AG04449 (cell line): Measurements from ENCODE around the gene TMEM184B.

ENCODE experiments used
- CTCF ChIA-PET: fragments of 350-600 bp; formaldehyde crosslinking; extraction: SDS; loops from one replicate; lab custom pipeline; 2021; ENCODE audit warnings: antibody characterized with exemption; lab: Yijun Ruan, JAX
- POLR2A ChIA-PET: fragments of 400-600, 350-600 bp; formaldehyde crosslinking; extraction: SDS; loops from one replicate; lab custom pipeline; 2020; ENCODE audit warnings: antibody characterized with exemption, inconsistent platforms; lab: Yijun Ruan, JAX
- DNase-seq: peaks from one replicate; pipeline ENCODE4 v3.0.0-alpha.2; 2010; ENCODE audit warnings: low read depth, low spot score
- H3K4me3 ChIP-seq: 2 replicates; pipeline ENCODE4 v1.5.1; 2011; ENCODE audit warnings: low read depth, mild to moderate bottlenecking, control low read depth, low read length
- TF ChIP-seq, protein P1 (sequence below): IDR thresholded peaks from one replicate; pipeline ENCODE4 v1.5.1; 2011; ENCODE audit warnings: mild to moderate bottlenecking, moderate library complexity, low read length, control low read depth, inconsistent platforms; ENCODE audit not compliant: insufficient read depth; ENCODE audit errors: missing control alignments

Gene TMEM184B

DNA sequence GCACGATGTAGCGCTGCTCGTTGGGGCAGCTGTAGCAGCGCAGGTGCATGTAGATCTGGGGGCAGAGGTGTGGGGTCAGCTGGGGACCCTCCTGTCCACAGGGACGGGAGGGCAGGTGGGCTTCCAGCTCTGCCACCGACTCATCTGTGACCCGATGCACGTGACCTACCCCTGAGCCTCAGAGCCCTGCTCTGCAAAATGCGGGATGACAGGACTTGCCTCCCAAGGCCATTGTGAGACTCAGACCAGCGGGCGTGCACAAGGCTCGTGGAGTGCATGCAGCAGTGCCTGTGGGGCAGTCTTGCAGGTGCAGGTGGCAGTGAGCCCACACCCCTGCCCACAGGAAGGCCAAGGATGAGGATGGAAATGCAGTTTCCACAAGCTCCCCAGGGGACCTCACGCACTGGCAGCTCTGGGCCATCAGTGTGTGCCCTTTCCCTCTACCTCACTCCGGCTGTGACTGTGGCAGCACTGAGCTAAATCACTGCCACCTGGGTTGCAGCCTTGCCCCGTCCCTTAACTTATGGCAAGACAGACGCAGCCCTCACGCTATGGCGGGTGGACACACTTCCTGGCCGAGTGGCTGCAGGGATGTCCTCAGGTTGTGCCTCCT lies 26.7 kb downstream of the TMEM184B start:
- ChIA-PET CTCF (interaction anchor here (1.1 kb wide), 1 partner anchor 15 kb away, joined by 3 read pairs; no protein-coding TSS in a partner anchor), POLR2A (no interaction called here)
- no peak overlapping the region for H3K4me3 ChIP-seq
- no peak for DNase-seq
- TF ChIP-seq, protein P1, sequence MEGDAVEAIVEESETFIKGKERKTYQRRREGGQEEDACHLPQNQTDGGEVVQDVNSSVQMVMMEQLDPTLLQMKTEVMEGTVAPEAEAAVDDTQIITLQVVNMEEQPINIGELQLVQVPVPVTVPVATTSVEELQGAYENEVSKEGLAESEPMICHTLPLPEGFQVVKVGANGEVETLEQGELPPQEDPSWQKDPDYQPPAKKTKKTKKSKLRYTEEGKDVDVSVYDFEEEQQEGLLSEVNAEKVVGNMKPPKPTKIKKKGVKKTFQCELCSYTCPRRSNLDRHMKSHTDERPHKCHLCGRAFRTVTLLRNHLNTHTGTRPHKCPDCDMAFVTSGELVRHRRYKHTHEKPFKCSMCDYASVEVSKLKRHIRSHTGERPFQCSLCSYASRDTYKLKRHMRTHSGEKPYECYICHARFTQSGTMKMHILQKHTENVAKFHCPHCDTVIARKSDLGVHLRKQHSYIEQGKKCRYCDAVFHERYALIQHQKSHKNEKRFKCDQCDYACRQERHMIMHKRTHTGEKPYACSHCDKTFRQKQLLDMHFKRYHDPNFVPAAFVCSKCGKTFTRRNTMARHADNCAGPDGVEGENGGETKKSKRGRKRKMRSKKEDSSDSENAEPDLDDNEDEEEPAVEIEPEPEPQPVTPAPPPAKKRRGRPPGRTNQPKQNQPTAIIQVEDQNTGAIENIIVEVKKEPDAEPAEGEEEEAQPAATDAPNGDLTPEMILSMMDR, result no peak

DNA sequence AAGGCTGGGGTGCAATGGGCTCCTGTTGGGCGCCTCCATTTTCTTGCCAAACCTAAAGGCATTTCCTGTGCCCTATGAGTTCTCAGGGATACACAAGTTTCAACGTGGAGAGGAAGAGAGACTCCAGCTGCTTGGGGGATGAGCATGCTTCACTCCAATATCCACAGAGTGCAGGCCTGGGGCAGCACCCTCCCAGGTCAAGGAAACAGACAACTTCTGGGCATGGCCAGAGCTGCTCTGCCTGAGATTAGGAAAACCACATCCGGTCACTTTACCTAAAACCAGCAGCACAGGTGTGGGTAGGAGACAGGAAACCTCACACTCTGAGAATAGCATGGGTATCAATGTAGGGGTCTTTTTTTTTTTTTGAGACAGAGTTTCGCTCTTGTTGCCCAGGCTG lies 28.7 kb downstream of the TMEM184B start:
- TF ChIP-seq, protein P1, result no peak
- ChIA-PET POLR2A (no interaction called here), CTCF (no interaction called here)
- no peak overlapping the region for H3K4me3 ChIP-seq
- no peak for DNase-seq

- TF ChIP-seq, protein P1, result no peak
- ChIA-PET POLR2A (no interaction called here), CTCF (interaction anchor here (0.9 kb wide), 1 partner anchor 127 kb away, joined by 3 read pairs; no protein-coding TSS in a partner anchor)
- DNase-seq, result no peak
- H3K4me3 ChIP-seq, result no peak overlapping the region
Observed at GRCh38 chr22:38243007-38243765, 29.6 kb downstream of the TMEM184B start.

- POLR2A ChIA-PET, result interaction anchor here (1.3 kb wide), 1 partner anchor 39 kb away, joined by 5 read pairs; the partner anchor contains the start of gene MAFF
- CTCF ChIA-PET, result interaction anchor here (1.6 to 1.8 kb wide), 3 partner anchors 10 to 332 kb away, joined by 3 to 6 read pairs (median 4); no protein-coding TSS in a partner anchor
- TF ChIP-seq, protein P1, result no peak
- peak; percentile 65 for DNase-seq
- no peak overlapping the region for H3K4me3 ChIP-seq
Observed at GRCh38 chr22:38240734-38241252, 32.0 kb downstream of the TMEM184B start.

- TF ChIP-seq, protein P1, result peak; percentile 28
- POLR2A ChIA-PET, result interaction anchor here (0.6 to 1.2 kb wide), 6 partner anchors 10 to 187 kb away, joined by 3 to 9 read pairs (median 3); no protein-coding TSS in a partner anchor
- DNase-seq, result peak; percentile 91
- CTCF ChIA-PET, result interaction anchor here (0.8 to 1.4 kb wide), 8 partner anchors 9 to 333 kb away, joined by 3 to 5 read pairs (median 4); no protein-coding TSS in a partner anchor
- peak overlapping the region; percentile 18; the same call in 1 of the 2 replicates for H3K4me3 ChIP-seq
Observed at GRCh38 chr22:38239101-38239761, 33.6 kb downstream of the TMEM184B start.
